Breast epithelium (tissue), 3 donors: ENCODE data around the gene BICC1.

Experiments
- CTCF ChIP-seq, 3 donors: fragments of 450-650 bp; IDR thresholded peaks; one replicate each; pipeline ENCODE4 v1.5.1; 2016 to 2017; ENCODE audit warnings: antibody characterized with exemption in 3 of 3, mild to moderate bottlenecking in 3 of 3, moderate library complexity in 3 of 3
- POLR2A ChIP-seq: fragments of 450-650 bp; IDR thresholded peaks from one replicate; pipeline ENCODE4 v1.6.1; 2016; ENCODE audit warnings: antibody characterized with exemption, mild to moderate bottlenecking, moderate library complexity
- POLR2AphosphoS5 ChIP-seq, 3 donors: sonication (generic); formaldehyde crosslinking; IDR thresholded peaks; one replicate each; pipeline ENCODE4 v1.6.1; 2017; ENCODE audit warnings: antibody characterized with exemption in 3 of 3

GRCh38 chr10:58642916-58643428 is 130.3 kb downstream of the BICC1 start:
- TF ChIP-seq CTCF (IDR thresholded peaks at IDR 0.05) (no peak), POLR2A (no peak), POLR2AphosphoS5 (IDR thresholded peaks at IDR 0.05) (no peak)
